ENCODE results near the gene DCHS2.

The DCHS2 gene

DNA sequence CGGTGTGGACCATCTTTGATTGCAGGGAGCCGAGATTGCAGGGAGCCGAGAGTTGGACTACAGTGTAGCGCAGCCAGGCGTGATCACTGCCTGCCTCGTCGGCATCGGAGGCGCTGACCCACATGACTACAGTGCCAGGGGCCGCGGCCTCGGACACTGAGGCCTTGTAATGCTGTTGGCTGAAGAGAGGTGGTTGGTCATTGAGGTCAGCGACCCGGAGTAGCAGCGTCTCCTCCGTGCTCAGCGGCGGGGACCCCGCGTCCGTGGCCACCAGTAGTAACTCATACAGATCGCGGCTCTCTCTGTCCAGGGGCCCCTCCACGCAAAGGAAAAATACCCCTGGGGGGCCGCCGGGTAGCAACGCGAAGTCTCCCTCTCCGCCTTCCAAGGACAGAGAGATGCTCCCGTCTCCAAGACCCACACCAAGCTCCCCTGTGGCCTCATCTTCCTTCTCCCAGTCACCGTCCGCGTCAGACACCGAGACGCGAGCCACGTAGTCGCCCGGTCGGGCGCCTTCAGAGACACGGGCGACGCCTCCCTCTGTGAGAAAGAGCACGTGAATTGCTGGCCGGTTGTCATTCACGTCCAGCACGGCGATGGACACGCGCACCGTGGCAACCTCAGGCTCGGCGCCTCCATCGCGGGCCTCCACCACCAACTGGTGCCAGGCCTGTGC is 1.9 kb downstream of the DCHS2 start:
- H3K4me3 ChIP-seq (ENCODE audit: low read depth, low read length) = no peak overlapping the region
- H3K9ac ChIP-seq (ENCODE audit: low read length) = no peak overlapping the region
- H3K4me2 ChIP-seq (ENCODE audit: low read length) = peak overlapping the region; percentile 49
- DNase-seq = no peak
- no peak overlapping the region for H3K18ac ChIP-seq (ENCODE audit: low read length)
- WGBS (ENCODE audit: extremely low coverage, insufficient coverage, insufficient read length) = no CpG with 5 or more reads among the region's 56 CpGs
- peaks cover 22% of the 10 kb centered on the region for H3K9me3 ChIP-seq (ENCODE audit: insufficient read depth, low read depth, low read length)
- H4K12ac ChIP-seq (ENCODE audit: low read depth, low read length) = no peak overlapping the region
- no peak overlapping the region for H3K23ac ChIP-seq (ENCODE audit: low read length)
- H2BK120ac ChIP-seq (ENCODE audit: insufficient read depth, low read length, poor library complexity) = no peak overlapping the region
- H3K79me1 ChIP-seq (ENCODE audit: low read length) = no peaks in the 10 kb centered on the region
- no peak overlapping the region for H2BK5ac ChIP-seq (ENCODE audit: low read depth, low read length, poor library complexity)
- no peak overlapping the region for H4K91ac ChIP-seq (ENCODE audit: low read depth, low read length)
- H2BK12ac ChIP-seq (ENCODE audit: low read length) = no peak overlapping the region
- no peak overlapping the region for H3K14ac ChIP-seq (ENCODE audit: low read length)
- H2AFZ ChIP-seq (ENCODE audit: insufficient read depth, low read length, poor library complexity) = no peak overlapping the region
- no peaks in the 10 kb centered on the region for H3K79me2 ChIP-seq (ENCODE audit: control insufficient read depth, insufficient read depth, low read length, poor library complexity)
- H2AK5ac ChIP-seq (ENCODE audit: low read length) = no peak overlapping the region
- peaks cover 9 to 11% of the 10 kb centered on the region in 2 experiments for H3K4me1 ChIP-seq (ENCODE audit: control insufficient read depth in 1 of 2, insufficient read depth in 2 of 2, low read length in 2 of 2)
- H3K4ac ChIP-seq (ENCODE audit: low read depth, low read length) = no peak overlapping the region
- no peak overlapping the region for H4K8ac ChIP-seq (ENCODE audit: low read depth, low read length)
- no peaks in the 10 kb centered on the region for H3K36me3 ChIP-seq (ENCODE audit: control insufficient read depth in 1 of 2, insufficient read depth in 2 of 2, low read length in 2 of 2)
- H3K27me3 ChIP-seq (ENCODE audit: insufficient read depth, low read length) = peaks cover 38% of the 10 kb centered on the region
- H3K27ac ChIP-seq (ENCODE audit: low read depth, low read length) = no peak overlapping the region

GRCh38 chr4:154487145-154487544 is 4.5 kb downstream of the DCHS2 start:
- no peak overlapping the region for H3K18ac ChIP-seq (ENCODE audit: low read length)
- H3K27me3 ChIP-seq (ENCODE audit: insufficient read depth, low read length) = peaks cover 31% of the 10 kb centered on the region
- no peak overlapping the region for H2AFZ ChIP-seq (ENCODE audit: insufficient read depth, low read length, poor library complexity)
- no peak overlapping the region for H3K14ac ChIP-seq (ENCODE audit: low read length)
- H3K4me2 ChIP-seq (ENCODE audit: low read length) = no peak overlapping the region
- no peak overlapping the region for H3K4me3 ChIP-seq (ENCODE audit: low read depth, low read length)
- H3K23ac ChIP-seq (ENCODE audit: low read length) = no peak overlapping the region
- no peak overlapping the region for H2AK5ac ChIP-seq (ENCODE audit: low read length)
- no peak overlapping the region for H3K9ac ChIP-seq (ENCODE audit: low read length)
- H3K9me3 ChIP-seq (ENCODE audit: insufficient read depth, low read depth, low read length) = peaks cover 20% of the 10 kb centered on the region
- no peak overlapping the region for H4K12ac ChIP-seq (ENCODE audit: low read depth, low read length)
- no peaks in the 10 kb centered on the region for H3K36me3 ChIP-seq (ENCODE audit: control insufficient read depth in 1 of 2, insufficient read depth in 2 of 2, low read length in 2 of 2)
- no peaks in the 10 kb centered on the region for H3K79me1 ChIP-seq (ENCODE audit: low read length)
- H2BK120ac ChIP-seq (ENCODE audit: insufficient read depth, low read length, poor library complexity) = no peak overlapping the region
- no peak overlapping the region for H2BK12ac ChIP-seq (ENCODE audit: low read length)
- H4K91ac ChIP-seq (ENCODE audit: low read depth, low read length) = no peak overlapping the region
- H3K79me2 ChIP-seq (ENCODE audit: control insufficient read depth, insufficient read depth, low read length, poor library complexity) = no peaks in the 10 kb centered on the region
- H3K4me1 ChIP-seq (ENCODE audit: control insufficient read depth in 1 of 2, insufficient read depth in 2 of 2, low read length in 2 of 2) = peaks cover 9 to 11% of the 10 kb centered on the region in 2 experiments
- no peak overlapping the region for H3K4ac ChIP-seq (ENCODE audit: low read depth, low read length)
- H3K27ac ChIP-seq (ENCODE audit: low read depth, low read length) = no peak overlapping the region
- H4K8ac ChIP-seq (ENCODE audit: low read depth, low read length) = no peak overlapping the region
- no peak overlapping the region for H2BK5ac ChIP-seq (ENCODE audit: low read depth, low read length, poor library complexity)
- DNase-seq = no peak
- no CpG with 5 or more reads among the region's 4 CpGs for WGBS (ENCODE audit: extremely low coverage, insufficient coverage, insufficient read length)

GRCh38 chr4:154485127-154485773 is 6.3 kb downstream of the DCHS2 start:
- no peak overlapping the region for H3K4me3 ChIP-seq (ENCODE audit: low read depth, low read length)
- peaks cover 0 to under 1% of the 10 kb centered on the region in 2 experiments for H3K4me1 ChIP-seq (ENCODE audit: control insufficient read depth in 1 of 2, insufficient read depth in 2 of 2, low read length in 2 of 2)
- no peak overlapping the region for H2BK5ac ChIP-seq (ENCODE audit: low read depth, low read length, poor library complexity)
- no peak overlapping the region for H3K9ac ChIP-seq (ENCODE audit: low read length)
- H3K18ac ChIP-seq (ENCODE audit: low read length) = no peak overlapping the region
- no peak overlapping the region for H3K4ac ChIP-seq (ENCODE audit: low read depth, low read length)
- no peak overlapping the region for H4K8ac ChIP-seq (ENCODE audit: low read depth, low read length)
- peaks cover 12% of the 10 kb centered on the region for H3K9me3 ChIP-seq (ENCODE audit: insufficient read depth, low read depth, low read length)
- H3K27me3 ChIP-seq (ENCODE audit: insufficient read depth, low read length) = peaks cover 12% of the 10 kb centered on the region
- H3K79me2 ChIP-seq (ENCODE audit: control insufficient read depth, insufficient read depth, low read length, poor library complexity) = no peaks in the 10 kb centered on the region
- no peak overlapping the region for H2AFZ ChIP-seq (ENCODE audit: insufficient read depth, low read length, poor library complexity)
- no peak overlapping the region for H2BK120ac ChIP-seq (ENCODE audit: insufficient read depth, low read length, poor library complexity)
- no CpG with 5 or more reads among the region's 4 CpGs for WGBS (ENCODE audit: extremely low coverage, insufficient coverage, insufficient read length)
- no peak overlapping the region for H3K4me2 ChIP-seq (ENCODE audit: low read length)
- no peak overlapping the region for H4K91ac ChIP-seq (ENCODE audit: low read depth, low read length)
- no peak overlapping the region for H3K23ac ChIP-seq (ENCODE audit: low read length)
- H3K79me1 ChIP-seq (ENCODE audit: low read length) = no peaks in the 10 kb centered on the region
- H4K12ac ChIP-seq (ENCODE audit: low read depth, low read length) = no peak overlapping the region
- H2BK12ac ChIP-seq (ENCODE audit: low read length) = no peak overlapping the region
- DNase-seq = no peak
- H3K14ac ChIP-seq (ENCODE audit: low read length) = no peak overlapping the region
- H2AK5ac ChIP-seq (ENCODE audit: low read length) = no peak overlapping the region
- H3K27ac ChIP-seq (ENCODE audit: low read depth, low read length) = no peak overlapping the region
- no peaks in the 10 kb centered on the region for H3K36me3 ChIP-seq (ENCODE audit: control insufficient read depth in 1 of 2, insufficient read depth in 2 of 2, low read length in 2 of 2)

- Histone ChIP-seq H4K12ac (ENCODE audit: low read depth, low read length) (no peak overlapping the region), H2BK5ac (ENCODE audit: low read depth, low read length, poor library complexity) (no peak overlapping the region), H4K91ac (ENCODE audit: low read depth, low read length) (no peak overlapping the region), H2AK5ac (ENCODE audit: low read length) (no peak overlapping the region), H3K18ac (ENCODE audit: low read length) (no peak overlapping the region), H3K4ac (ENCODE audit: low read depth, low read length) (no peak overlapping the region), H3K4me3 (ENCODE audit: low read depth, low read length) (no peak overlapping the region), H3K4me2 (ENCODE audit: low read length) (no peak overlapping the region), H3K36me3 (ENCODE audit: control insufficient read depth in 1 of 2, insufficient read depth in 2 of 2, low read length in 2 of 2) (no peaks in the 10 kb centered on the region), H3K27ac (ENCODE audit: low read depth, low read length) (no peak overlapping the region), H3K9ac (ENCODE audit: low read length) (no peak overlapping the region), H3K79me2 (ENCODE audit: control insufficient read depth, insufficient read depth, low read length, poor library complexity) (no peaks in the 10 kb centered on the region), H3K27me3 (ENCODE audit: insufficient read depth, low read length) (no peaks in the 10 kb centered on the region), H3K23ac (ENCODE audit: low read length) (no peak overlapping the region), H4K8ac (ENCODE audit: low read depth, low read length) (no peak overlapping the region), H3K79me1 (ENCODE audit: low read length) (no peaks in the 10 kb centered on the region), H3K4me1 (ENCODE audit: control insufficient read depth in 1 of 2, insufficient read depth in 2 of 2, low read length in 2 of 2) (no peaks in the 10 kb centered on the region), H2AFZ (ENCODE audit: insufficient read depth, low read length, poor library complexity) (no peak overlapping the region), H3K14ac (ENCODE audit: low read length) (no peak overlapping the region), H3K9me3 (ENCODE audit: insufficient read depth, low read depth, low read length) (no peaks in the 10 kb centered on the region), H2BK120ac (ENCODE audit: insufficient read depth, low read length, poor library complexity) (no peak overlapping the region), H2BK12ac (ENCODE audit: low read length) (no peak overlapping the region)
- no peak for DNase-seq
- WGBS (ENCODE audit: extremely low coverage, insufficient coverage, insufficient read length) = no CpG with 5 or more reads among the region's 4 CpGs
Measured at GRCh38 chr4:154478547-154478946, 13.1 kb downstream of the DCHS2 start.
